NCI-H2107 treated with DMSO at 0.1 percent for 48 hours (cell line): ENCODE data around the gene CLIP1.
"Not testable (repeated sequence)": the region's sequence is repeated elsewhere in the genome, so short reads cannot be mapped to it uniquely, and the experiment has no call there.

Experiments used
- DNase-seq: peaks from one replicate; lab custom pipeline; 2025; ENCODE audit not compliant: unreplicated experiment; lab: John Stamatoyannopoulos, UW

Gene CLIP1

GRCh38 chr12:122260735-122261134, 161.7 kb downstream of the CLIP1 start:
- not testable (repeated sequence) for DNase-seq

- DNase-seq: not testable (repeated sequence)
These were observed 163.5 kb downstream of the CLIP1 start for GRCh38 chr12:122258939-122259338.

GRCh38 chr12:122258462-122258861, 164.0 kb downstream of the CLIP1 start:
- DNase-seq: not testable (repeated sequence)

- DNase-seq: no peak
These were observed 171.9 kb downstream of the CLIP1 start for GRCh38 chr12:122250536-122250935.

GRCh38 chr12:122250047-122250446, 172.4 kb downstream of the CLIP1 start:
- no peak for DNase-seq

GRCh38 chr12:122245553-122245952, 176.9 kb downstream of the CLIP1 start:
- no peak for DNase-seq

- no peak for DNase-seq
These were observed 177.7 kb downstream of the CLIP1 start for GRCh38 chr12:122244565-122245371.

- DNase-seq: no peak
These were observed 178.5 kb downstream of the CLIP1 start for GRCh38 chr12:122243965-122244364.

- DNase-seq: no peak
These were observed 183.6 kb downstream of the CLIP1 start for GRCh38 chr12:122238861-122239260.

- no peak for DNase-seq
These were observed 186.7 kb downstream of the CLIP1 start for GRCh38 chr12:122235741-122236140.

- DNase-seq: peak; percentile 52
These were observed 189.8 kb downstream of the CLIP1 start for GRCh38 chr12:122232691-122233090.

- no peak for DNase-seq
These were observed 191.7 kb downstream of the CLIP1 start for GRCh38 chr12:122230798-122231197.

GRCh38 chr12:122228092-122228491, 194.4 kb downstream of the CLIP1 start:
- DNase-seq: no peak

GRCh38 chr12:122227341-122227740, 195.1 kb downstream of the CLIP1 start:
- DNase-seq: no peak

GRCh38 chr12:122226366-122227125, 195.9 kb downstream of the CLIP1 start:
- DNase-seq: no peak

- DNase-seq: peak; percentile 96
These were observed 196.6 kb downstream of the CLIP1 start, which contains the start of gene DIABLO for GRCh38 chr12:122225683-122226365. Gene DIABLO (minus strand): TSS chr12:122226052. CDS start chr12:122226014, 38 bp downstream.
